GM18951 (cell line): ENCODE data around the gene LINC00632.

Experiments used
- POLR2A ChIP-seq: IDR thresholded peaks from 4 replicates; pipeline ENCODE4 v1.6.1; 2011; ENCODE audit warnings: mild to moderate bottlenecking; ENCODE audit not compliant: insufficient read length, insufficient read depth; ENCODE audit errors: extremely low read depth
- in situ Hi-C: fragments of 300-500 bp; cut with MboI; formaldehyde crosslinking; loops from one replicate; pipeline ENCODE4 v1.12.0; 2022; ENCODE audit warnings: low sequenced_read_pairs, mixed read lengths, inconsistent platforms; ENCODE audit not compliant: unreplicated experiment

LINC00632 gene

GRCh38 chrX:140776320-140776719 lies 66.8 kb downstream of the LINC00632 start:
- TF ChIP-seq POLR2A: no peak
- in situ Hi-C loops: no loop called here

GRCh38 chrX:140794642-140795041 lies 85.1 kb downstream of the LINC00632 start:
- in situ Hi-C loops: no loop called here

DNA sequence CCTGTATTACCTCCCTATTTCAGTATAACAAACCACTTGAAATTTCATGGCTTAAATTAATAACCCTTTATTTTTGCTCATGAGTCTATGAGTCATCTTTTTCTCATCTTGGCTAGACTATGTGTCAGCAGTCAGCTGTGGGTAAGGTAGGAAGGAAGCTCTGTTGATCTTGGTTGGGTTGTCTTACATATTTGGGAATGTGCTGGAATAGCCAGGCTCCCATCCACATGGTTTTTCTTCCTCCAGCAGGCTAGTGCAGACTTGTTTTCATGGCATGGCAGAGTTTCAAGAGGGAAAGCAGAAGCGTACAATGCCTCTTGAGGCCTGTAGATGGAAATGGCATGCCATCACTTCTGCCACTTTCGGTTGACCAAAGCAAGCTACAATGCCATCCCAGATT lies 89.7 kb downstream of the LINC00632 start:
- TF ChIP-seq POLR2A: no peak
- in situ Hi-C loops: no loop called here

More at GRCh38 chrX:140794642-140795041, 85.1 kb downstream of the LINC00632 start:
- TF ChIP-seq POLR2A: no peak

DNA sequence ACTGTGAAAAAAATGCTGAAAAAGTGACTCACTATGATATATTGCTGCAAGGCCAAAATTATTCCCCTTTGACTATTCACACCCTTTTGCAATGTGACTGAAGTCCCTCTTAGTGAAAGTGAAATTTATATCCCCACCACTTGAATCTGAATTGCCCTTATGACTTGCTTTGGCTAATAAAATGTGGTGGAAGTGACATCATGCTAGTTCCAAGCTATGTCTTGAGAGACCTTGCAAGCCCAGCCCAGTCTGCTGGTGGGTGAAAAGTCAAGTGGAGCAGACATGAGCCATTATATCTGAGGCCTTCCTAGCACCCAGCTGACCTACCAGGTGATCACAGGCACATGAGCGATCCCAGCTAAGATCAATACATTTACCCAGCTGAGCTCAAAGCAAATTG lies 94.7 kb downstream of the LINC00632 start:
- TF ChIP-seq POLR2A: no peak
- in situ Hi-C loops: no loop called here

DNA sequence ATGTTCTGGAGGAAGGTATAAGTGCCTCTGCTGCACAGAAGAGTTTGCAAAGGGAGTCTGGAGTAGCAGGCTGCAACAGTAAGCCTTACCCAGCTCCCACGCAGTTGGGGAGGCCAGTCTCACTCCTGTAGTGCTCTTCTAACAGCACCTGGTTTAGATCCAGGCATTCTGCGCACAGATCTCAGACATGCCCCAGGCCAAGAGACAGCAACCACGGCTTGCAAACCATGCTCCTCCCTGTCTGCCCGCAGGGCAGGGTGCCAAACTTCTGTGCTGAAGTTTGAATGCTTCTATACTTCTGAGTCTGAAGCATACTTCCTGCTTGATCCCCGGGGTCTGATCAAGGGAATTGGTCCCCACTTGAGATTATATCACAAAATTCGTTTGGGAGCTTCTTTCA lies 106.3 kb downstream of the LINC00632 start:
- in situ Hi-C loops: no loop called here
- TF ChIP-seq POLR2A: no peak

DNA sequence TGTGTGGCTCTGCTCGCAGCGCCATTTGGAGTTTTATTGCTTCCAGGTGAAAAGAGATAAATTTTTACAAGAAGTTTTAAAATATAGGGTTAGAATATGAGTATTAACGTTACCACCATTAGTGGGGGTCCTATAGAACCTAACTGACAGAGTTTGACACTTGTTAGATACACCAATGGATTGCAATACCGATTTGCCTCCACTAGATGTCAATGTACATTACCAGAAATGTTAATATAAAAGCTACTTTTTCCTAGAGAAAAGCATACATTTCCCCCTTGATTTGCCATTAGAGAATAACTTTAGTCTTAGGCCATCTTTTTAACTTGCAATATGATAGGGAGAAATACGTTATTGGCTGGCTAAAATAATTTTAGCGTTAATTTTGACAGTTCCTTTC lies 108.4 kb downstream of the LINC00632 start:
- in situ Hi-C loops: no loop called here
- no peak for TF ChIP-seq POLR2A

GRCh38 chrX:140821280-140821679 lies 111.7 kb downstream of the LINC00632 start:
- TF ChIP-seq POLR2A: no peak
- in situ Hi-C loops: no loop called here

- no peak for TF ChIP-seq POLR2A
- in situ Hi-C loops: no loop called here
Measured at GRCh38 chrX:140822184-140822583, 112.6 kb downstream of the LINC00632 start.

DNA sequence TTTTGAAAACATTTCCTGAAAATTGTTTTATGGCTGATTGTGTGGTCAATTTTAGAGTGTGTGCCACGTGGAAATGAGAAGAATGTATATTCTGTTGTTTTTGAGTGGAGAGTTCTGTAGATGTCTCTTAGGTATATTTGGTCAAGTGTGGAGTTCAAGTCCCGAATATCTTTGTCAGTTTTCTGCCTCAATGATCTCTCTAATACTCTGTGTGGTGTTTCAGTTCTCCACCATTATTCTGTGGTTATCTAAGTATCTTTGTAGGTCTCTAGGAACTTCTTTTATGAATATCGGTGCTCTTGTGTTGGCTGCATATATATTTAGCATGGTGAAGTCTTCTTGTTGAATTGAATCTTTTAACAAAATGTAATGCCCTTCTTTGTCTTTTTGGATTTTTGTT lies 113.3 kb downstream of the LINC00632 start:
- in situ Hi-C loops: no loop called here
- no peak for TF ChIP-seq POLR2A

- no peak for TF ChIP-seq POLR2A
- in situ Hi-C loops: no loop called here
Measured at GRCh38 chrX:140836874-140837273, 127.3 kb downstream of the LINC00632 start.
